GM21825 (cell line): ENCODE data around the gene MTMR8.
"Not testable (repeated sequence)": the region's sequence is repeated elsewhere in the genome, so short reads cannot be mapped to it uniquely, and the experiment has no call there.

Experiments used
- ATAC-seq: cut with Tn5 transposase; IDR thresholded peaks from one replicate; pipeline ENCODE4 v1.9.1; 2021; ENCODE audit warnings: mild to moderate bottlenecking, moderate library complexity; ENCODE audit not compliant: unreplicated experiment

MTMR8 gene

DNA sequence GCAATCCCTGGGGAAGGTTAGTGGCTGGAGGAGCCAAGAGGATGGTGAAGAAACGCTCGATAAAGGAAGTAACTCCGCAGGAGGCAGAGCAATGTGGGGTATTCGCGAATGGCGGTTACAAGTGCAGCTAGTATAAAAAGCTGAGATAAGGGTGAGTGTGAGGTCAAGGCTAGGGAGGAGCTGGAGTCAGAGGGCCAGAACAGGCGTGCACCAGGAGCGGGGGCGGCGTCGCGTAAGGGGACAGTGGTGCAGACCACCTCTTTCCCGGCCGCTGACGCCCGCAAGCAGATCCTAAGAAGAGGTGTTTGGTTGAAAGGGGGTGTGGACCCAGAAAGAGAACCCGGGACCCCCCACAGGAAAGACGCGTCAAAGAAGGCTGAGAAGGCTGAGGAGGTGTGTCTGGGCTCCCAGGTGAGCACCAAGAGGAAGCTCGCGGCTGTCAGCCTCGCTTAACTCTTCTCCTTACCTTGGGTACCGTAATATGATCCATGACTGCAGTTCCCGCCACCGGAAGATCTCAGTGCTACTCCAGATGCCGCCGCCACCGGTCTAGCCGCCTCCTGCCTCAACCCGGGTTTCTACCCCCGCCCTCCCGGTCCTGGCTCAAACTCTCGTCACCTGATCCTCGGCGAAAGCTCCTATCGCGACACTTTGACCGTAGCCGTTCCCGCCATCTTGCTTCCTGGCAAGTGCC lies at the start of gene MTMR8:
Gene MTMR8, minus strand, starts transcription at position 579 of the 694 bp plus-strand sequence. Its CDS starts 89 bp downstream, at position 490.
- ATAC-seq: peak; percentile 99

DNA sequence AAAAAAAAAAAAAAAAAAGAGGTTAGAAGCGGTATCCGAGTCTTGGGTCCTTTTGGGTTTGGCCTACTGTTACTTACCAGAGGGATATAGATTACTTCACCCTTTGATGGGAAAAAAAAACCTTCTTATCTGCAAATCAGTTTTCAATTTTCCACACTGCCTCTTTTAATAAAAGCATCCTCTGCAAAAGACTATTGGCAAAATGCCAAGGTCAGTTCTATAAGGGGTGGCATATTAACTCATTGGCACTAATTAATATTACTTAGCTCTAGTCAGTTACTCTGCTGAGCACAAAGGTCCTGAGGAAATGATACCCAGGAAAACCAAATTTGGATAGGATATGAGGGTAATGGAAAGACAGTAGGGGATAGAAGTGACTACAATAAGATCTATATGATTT lies 44.3 kb upstream of the MTMR8 start:
- no peak for ATAC-seq

DNA sequence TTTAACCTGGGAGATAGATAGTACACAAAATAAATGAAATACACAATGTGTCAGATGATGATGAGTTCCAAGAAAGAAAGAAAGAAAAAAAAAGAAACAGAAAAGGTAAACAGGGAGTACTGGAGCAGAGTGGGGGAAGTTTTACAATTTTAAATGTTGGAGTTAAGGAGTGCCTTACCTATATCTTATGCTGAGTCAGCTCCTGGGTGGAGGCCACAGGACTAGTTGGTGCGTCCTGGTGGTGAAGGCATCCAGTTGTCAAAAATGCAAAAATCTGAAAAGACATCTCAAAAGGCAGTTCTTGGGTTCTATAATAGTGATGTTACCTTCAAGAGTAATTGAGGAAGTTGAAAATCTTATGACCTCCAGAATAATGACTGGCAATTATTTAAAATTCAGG lies 42.4 kb upstream of the MTMR8 start:
- ATAC-seq: no peak

DNA sequence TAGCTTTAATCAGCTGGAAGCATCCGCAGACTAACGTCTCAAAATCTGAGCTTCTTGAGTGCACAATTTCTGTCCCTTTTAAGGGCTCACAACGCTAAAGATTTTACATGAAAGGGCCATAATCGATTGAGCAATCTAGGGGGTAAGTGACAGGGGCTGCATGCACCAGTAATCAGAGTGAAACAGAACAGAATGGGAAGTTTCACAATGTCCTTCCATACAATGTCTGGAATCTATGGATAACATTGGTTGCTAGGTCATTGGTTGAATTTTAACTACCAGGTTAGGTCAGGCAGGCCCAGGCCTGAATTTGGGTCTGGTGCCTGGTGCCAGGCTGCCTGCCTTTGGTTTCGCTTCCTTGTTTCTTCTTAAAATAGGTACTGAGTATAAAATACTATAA lies 42.0 kb upstream of the MTMR8 start:
- no peak for ATAC-seq

DNA sequence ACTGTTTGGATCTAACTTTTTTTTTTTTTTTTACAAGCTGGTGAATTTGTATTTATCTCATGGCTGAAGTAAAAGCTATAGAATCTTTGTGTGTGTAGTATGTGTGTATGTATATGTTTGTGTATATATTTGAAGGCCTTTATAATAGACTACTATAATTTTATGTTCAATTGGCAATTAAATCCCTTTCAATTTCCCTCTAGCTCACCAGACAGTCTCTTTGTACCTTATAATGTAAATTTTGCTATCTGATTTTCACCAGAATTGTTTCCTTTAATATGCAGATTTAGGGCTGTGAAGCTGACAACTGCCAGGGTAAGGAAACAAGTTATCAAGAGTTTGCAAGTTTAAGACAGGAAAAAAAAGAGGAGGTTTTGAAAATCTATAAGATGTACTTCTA lies 33.1 kb upstream of the MTMR8 start:
- no peak for ATAC-seq

DNA sequence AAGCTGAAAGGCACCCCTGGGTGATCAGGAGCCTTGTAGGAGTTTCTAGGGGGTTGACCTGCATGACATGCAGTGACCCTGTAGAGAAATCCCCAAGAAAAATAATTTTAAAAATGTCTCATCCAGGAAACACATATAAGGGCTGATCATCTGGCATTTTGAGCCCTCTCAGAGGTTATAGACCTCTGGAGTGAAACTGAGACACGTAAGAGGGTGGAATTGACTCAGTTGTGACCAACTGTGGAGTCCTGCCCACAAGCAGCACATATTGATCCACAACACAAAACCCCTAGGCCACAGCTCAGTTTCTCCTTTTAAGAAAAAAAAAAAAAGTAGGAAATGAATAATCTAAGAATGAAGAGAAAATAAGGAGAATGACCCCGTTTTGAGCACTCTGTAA lies 32.5 kb upstream of the MTMR8 start:
- ATAC-seq: peak; percentile 89

DNA sequence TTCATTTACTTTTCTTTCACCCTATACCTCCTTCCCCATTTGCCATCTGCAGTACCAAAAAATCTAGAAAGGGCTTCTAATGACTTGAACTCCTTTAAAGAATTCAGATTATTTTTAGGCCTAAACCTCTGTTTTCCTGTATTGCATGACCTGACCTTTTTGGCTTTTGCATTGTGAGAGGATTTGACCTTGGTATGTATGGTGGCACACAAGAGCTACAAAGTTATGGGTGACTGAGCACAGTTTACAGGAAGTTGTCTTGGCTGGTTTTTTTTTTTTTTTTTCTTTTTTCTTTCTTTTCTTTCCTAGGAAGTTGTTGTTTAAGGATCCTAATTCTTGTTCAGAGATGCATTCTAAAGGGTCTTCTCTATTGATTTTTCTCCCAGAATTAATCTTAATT lies 32.0 kb upstream of the MTMR8 start:
- ATAC-seq: no peak

DNA sequence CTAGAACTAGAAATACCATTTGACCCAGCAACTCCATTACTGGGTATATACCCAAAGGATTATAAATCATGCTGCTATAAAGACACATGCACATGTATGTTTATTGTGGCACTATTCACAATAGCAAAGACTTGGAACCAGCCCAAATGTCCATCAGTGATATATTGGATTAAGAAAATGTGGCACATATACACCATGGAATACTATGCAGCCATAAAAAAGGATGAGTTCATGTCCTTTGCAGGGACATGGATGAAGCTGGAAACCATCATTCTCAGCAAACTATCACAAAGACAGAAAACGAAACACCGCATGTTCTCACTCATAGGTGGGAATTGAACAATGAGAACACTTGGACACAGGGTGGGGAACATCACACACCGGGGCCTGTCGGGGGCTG lies 14.5 kb upstream of the MTMR8 start:
- not testable (repeated sequence) for ATAC-seq

DNA sequence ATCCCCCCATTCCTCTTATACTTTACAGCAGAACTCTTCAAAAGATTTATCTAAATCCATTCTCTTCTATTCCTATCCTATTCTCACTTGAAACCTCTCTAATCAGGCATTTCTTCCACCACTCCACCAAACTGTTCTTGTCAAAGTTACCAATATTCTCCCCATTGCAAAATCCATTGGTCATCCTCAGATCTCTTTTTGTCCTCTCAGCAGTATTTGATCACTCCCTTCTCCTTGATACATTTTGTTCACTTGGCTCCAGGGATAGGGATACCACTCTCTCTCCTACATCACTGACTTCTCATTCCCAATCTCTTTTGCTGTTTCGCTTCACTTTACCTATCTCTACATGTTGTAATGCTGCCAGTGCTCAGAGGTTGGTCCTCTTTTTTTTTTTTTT lies 2.8 kb upstream of the MTMR8 start:
- ATAC-seq: no peak

DNA sequence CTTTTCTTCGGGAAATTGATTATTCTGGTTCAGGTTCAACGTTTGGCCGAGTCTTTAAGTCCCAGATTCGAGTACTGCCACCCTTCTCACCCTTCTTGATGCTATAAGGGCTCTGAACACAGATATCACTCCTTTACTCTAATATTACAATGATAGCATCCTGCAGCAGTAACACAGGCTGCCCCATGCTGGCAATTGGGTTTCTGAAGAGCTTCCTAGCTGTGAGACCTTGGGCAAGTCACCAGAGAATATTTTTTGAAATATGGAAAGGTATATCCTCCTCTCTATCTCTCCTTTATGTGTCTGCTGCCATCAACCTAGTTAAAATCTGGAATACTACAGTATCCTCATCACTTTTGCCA lies 297 bp upstream of the MTMR8 start:
- ATAC-seq: peak; percentile 31

DNA sequence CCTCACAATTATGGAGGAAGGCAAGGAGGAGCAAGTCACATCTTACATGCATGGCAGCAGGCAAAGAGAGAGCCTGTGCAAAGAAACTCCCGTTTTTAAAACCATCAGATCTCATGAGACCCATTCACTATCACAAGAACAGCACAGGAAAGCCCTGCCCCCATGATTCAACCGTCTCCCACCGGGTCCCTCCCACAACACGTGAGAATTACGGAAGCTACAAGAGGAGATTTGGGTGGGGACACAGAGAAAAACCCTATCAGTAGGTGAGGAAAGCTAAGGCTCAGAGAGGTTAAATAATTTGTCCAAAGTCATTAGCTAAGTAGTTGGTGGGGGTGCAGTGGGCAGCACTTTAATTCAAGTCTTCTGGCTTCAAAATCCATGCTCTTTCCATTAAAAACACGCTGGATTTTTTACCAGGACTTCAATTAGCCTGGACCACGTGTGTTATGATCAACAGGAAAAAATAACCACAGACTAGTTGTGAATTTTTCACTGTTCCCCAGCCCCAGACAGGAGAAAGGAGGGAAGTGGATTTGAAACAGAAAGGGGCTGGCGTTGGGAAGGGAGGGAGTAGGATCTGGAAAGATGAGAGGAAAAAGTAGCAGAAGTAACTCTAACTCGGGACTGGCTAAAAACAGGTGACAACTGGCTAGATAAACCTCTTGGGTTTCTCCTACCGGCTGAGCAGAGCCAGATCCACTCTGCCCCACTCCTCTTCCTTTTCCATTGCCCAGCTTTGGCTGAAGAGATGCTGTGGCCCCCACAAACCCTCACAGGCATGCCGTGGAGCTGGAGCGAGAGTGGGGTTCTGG lies 986 bp downstream of the MTMR8 start:
- peak; percentile 18 for ATAC-seq

DNA sequence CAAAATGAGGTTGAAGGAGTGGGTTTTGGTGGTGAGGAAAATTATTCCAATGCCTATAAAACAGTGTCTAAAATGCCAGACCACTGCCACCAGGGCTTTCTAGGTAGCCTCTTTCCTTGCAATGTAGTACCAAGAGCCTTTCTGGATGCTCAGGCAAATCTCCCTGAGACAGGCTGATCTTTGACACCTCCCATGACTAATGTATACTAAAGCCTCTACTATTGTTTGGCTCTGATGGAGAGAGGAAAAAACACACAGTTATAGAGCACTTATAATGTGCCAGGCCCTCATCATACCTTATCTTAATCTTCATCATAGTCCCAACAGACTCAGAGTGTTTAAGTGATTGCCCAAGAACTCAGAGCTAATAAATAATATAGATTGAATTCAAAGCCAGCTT lies 5.8 kb downstream of the MTMR8 start:
- ATAC-seq: no peak

DNA sequence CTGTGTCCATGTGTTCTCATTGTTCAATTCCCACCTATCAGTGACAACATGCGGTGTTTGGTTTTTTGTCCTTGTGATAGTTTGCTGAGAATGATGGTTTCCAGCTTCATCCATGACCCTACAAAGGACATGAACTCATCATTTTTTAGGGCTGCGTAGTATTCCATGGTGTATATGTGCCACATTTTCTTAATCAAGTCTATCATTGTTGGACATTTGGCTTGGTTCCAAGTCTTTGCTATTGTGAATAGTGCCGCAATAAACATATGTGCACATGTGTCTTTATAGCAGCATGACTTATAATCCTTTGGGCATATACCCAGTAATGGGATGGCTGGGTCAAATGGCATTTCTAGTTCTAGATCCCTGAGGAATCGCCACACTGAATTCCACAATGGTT lies 14.5 kb downstream of the MTMR8 start:
- ATAC-seq: not testable (repeated sequence)

DNA sequence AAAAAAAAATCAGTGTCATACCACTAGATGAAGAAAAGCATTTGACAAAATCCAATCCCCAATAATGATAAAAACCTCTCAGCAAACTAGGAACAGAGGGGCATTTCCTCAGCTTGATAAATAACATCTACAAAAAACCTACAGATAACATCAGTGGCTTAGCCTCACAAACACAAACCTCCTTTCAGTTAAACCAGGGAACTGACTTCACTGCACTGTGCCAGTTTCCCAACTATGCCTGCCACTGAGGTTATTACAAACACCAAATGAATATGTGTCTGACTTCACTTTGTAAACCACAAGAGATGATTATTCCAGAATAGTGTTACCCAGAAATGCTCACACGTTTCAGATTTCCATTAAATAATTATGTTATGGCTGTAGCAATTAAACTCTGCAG lies 15.3 kb downstream of the MTMR8 start:
- no peak for ATAC-seq

DNA sequence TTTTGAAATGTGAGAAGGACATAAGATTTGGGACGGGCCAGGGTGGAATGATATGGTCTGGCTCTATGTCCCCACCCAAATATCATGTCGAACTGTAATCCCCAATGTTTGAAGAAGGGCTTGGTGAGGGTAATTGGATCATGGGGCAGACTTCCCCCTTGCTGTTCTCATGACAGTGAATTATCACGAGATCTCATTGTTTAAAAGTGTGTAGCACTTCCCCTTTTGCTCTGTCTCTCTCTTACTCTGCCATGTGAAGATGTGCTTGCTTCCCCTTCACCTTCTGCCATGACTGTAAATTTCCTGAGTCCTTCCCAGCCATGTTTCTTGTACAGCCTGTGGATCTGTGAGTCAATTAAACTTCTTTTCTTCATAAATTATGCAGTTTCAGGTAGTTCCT lies 17.5 kb downstream of the MTMR8 start:
- ATAC-seq: no peak

DNA sequence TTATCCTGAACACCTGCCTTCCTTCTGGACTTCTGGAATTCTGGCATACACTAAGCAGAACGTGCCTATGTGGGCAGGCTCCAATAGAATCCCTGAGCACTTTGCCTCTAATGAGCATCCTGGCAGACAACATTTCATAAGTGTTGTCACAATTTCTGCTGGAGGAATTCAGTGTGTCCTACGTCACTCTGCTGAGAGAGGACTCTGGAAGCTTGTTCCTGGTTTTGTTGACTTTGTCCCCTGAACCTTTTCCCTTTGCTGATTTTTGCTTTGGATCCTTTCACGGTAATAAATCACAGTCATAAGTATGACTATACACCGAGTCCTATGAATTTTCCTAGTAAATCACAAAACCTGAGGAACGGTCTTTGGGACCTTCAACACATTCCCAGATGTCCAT lies 43.2 kb downstream of the MTMR8 start:
- no peak for ATAC-seq

DNA sequence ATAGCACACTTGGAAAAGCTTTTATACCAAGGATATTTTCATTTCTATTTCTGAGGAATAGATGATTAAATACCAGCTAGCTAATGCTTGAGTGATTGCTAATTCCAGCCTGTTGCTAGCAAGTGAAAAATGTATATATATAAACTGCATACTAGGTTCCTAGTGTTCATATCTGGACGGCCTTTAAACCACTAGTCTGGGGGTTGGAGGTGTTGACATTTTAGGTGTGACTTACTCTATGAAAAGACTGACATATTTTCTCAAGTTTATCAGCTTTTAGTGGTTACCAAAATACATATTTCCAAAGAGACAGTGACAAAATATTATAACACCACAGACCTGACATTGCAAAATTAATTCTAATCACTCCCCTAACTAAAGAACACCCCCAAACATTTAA lies 44.7 kb downstream of the MTMR8 start:
- no peak for ATAC-seq

DNA sequence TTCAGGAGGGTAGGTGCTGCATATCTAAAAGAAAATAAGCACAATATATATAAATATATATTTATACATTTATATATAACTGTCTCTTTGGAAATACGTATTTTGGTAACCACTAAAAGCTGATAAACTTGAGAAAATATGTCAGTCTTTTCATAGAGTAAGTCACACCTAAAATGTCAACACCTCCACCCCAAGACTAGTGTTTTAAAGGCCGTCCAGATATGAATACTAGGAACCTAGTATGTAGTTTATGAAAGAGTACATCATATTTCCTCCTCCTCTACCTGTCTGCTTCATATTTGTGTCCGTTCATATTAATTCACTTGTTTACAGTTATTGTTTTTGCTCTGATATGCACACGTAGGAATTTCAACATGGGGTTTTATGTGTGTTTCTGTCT lies 45.2 kb downstream of the MTMR8 start:
- no peak for ATAC-seq

DNA sequence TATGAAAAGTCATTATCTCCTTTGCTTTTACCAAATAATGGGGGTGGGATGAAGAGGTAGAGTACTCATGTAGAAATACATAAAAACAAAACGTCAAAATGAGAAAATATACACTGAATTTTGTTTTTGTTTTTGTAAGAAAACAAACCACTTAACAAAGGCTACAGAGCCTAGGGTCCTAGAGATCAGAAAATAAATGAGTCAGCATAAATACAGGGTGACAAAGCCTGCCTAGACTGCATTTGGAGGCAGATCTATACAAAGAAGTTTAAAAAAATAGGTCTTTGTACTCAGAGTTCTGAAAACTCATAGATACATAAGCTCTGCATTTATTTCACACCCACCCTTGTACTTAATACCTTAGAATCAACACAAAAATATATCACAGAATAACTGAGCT lies 52.4 kb downstream of the MTMR8 start:
- no peak for ATAC-seq

DNA sequence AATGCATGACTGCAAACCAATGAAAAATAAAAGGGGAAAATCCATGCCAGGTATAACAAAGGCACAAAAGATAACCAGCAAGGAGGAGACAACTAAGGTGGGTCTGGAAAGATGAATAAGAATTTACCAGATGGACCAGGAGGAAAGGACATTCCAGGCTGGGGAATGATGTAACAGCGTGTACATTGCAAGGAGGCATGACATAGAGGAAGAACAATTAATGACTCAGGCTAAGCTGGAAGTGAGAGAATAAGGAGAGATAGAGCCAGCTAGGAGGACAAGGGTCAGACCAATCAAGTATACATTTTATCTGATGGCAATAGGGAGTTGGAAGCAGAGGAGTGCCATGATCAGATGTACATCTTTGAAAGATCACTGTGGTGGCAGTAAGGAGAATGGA lies 57.0 kb downstream of the MTMR8 start:
- no peak for ATAC-seq

DNA sequence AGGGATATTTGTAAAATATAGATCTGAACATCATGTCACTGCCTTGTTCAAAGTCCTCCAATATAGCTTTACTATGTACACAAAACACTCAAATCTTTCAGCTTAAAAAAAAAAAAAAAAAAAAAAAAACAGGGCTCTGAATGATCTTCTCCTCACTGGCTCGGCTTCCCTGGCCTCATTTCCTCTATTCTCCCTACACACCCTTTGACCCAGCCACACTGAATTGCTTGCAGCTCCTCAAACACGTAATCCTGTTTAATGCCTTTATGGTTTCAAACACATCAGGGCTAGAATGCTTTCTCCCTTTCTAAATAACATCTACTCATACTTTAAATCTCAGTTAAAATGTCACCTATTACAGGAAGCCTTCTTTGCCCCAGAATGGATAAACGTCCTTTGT lies 60.8 kb downstream of the MTMR8 start:
- ATAC-seq: no peak

DNA sequence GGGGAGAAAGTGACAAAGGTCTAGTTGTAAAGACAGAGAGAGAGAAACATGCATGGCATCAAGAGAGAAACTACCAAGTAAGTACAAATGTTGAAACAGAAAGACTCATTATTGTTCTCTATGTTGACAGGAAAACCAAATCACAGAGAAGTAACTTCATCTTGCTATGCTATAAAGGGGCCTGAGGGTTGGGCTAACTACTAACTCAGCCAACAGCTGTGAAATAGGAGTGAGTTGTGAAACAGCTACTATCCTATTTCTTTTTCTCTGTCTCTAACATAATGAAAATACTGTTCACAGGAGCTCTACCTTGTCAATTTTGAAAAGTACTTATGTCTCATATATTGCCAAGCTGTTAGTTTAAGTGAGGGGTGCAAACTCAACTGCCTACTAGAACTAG lies 65.0 kb downstream of the MTMR8 start:
- no peak for ATAC-seq

DNA sequence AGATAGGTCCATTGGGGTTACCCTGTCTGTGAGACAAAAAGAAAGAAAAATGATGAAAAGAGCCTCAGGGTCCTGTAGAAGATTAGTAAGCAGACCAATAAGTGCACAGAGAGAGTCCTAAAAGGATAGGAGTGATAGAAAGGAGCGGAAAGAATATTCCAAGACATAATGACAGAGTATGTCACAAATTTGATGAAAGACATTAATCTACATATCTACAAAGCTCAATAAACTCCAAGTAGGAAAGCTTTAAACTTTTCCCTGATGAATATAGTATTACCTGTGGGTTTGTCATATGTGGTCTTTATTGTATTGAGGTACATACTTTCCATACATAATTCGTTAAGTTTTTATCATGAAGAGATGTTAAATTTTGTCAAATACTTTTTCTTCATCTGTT lies 73.7 kb downstream of the MTMR8 start:
- no peak for ATAC-seq
